A204.1 (cell line): ENCODE data around the gene ACYP1.
"Not testable (repeated sequence)": the region's sequence is repeated elsewhere in the genome, so short reads cannot be mapped to it uniquely, and the experiment has no call there.

Experiments used
- FAIRE-seq: peaks from 2 replicates; lab custom pipeline; 2012; peaks lifted over from hg19 to GRCh38; lab: Jason Lieb, UNC

Gene ACYP1

GRCh38 chr14:75068294-75069120, 4.7 kb upstream of the ACYP1 start:
- FAIRE-seq: no peak

- FAIRE-seq: not testable (repeated sequence)
Observed at GRCh38 chr14:75067765-75068164, 3.9 kb upstream of the ACYP1 start.

GRCh38 chr14:75067212-75067611, 3.4 kb upstream of the ACYP1 start:
- FAIRE-seq: no peak

GRCh38 chr14:75066691-75067090, 2.9 kb upstream of the ACYP1 start:
- no peak for FAIRE-seq

GRCh38 chr14:75064205-75064567, 362 bp upstream of the ACYP1 start:
- no peak for FAIRE-seq

GRCh38 chr14:75063013-75063412, 811 bp downstream of the ACYP1 start:
- no peak for FAIRE-seq

GRCh38 chr14:75060420-75060819, 3.4 kb downstream of the ACYP1 start:
- no peak for FAIRE-seq

- FAIRE-seq: no peak
Observed at GRCh38 chr14:75059642-75060041, 4.2 kb downstream of the ACYP1 start.

- FAIRE-seq: no peak
Observed at GRCh38 chr14:75054421-75054820, 9.4 kb downstream of the ACYP1 start.

- no peak for FAIRE-seq
Observed at GRCh38 chr14:75053396-75054291, 10.2 kb downstream of the ACYP1 start.

GRCh38 chr14:75051556-75051899, 12.3 kb downstream of the ACYP1 start:
- peak; percentile 67 for FAIRE-seq

GRCh38 chr14:75050852-75051555, 12.8 kb downstream of the ACYP1 start, which contains the start of gene MLH3:
MLH3 (minus strand) TSS chr14:75051467; CDS start chr14:75049655, 1,812 bp downstream.
- FAIRE-seq: no peak

- no peak for FAIRE-seq
Observed at GRCh38 chr14:75049731-75050201, 14.1 kb downstream of the ACYP1 start.

GRCh38 chr14:75049136-75049535, 14.7 kb downstream of the ACYP1 start:
- no peak for FAIRE-seq

- FAIRE-seq: no peak
Observed at GRCh38 chr14:75048101-75048500, 15.7 kb downstream of the ACYP1 start.

GRCh38 chr14:75047506-75047905, 16.3 kb downstream of the ACYP1 start:
- FAIRE-seq: no peak

- FAIRE-seq: no peak
Observed at GRCh38 chr14:75046899-75047298, 16.9 kb downstream of the ACYP1 start.

GRCh38 chr14:75046275-75046674, 17.5 kb downstream of the ACYP1 start:
- no peak for FAIRE-seq

GRCh38 chr14:75044752-75045151, 19.1 kb downstream of the ACYP1 start:
- FAIRE-seq: no peak

GRCh38 chr14:75044322-75044721, 19.5 kb downstream of the ACYP1 start:
- FAIRE-seq: no peak

GRCh38 chr14:75042035-75042434, 21.8 kb downstream of the ACYP1 start:
- FAIRE-seq: no peak

- FAIRE-seq: no peak
Observed at GRCh38 chr14:75041613-75042012, 22.2 kb downstream of the ACYP1 start.

- no peak for FAIRE-seq
Observed at GRCh38 chr14:75040959-75041358, 22.9 kb downstream of the ACYP1 start.
